Neuronal stem cell (in vitro differentiated cells): Measurements from ENCODE around the gene CORO2B.

Experiments
- DNase-seq: peaks from one replicate; pipeline ENCODE4 v3.0.0-alpha.2; 2013; ENCODE audit warnings: low spot score
- H2AFZ ChIP-seq: one replicate; pipeline ENCODE4 v1.6.1; 2013; ENCODE audit warnings: mild to moderate bottlenecking, low read length, inconsistent platforms
- H2AK5ac ChIP-seq: 2 replicates; pipeline ENCODE4 v1.6.1; 2013; ENCODE audit warnings: low read depth, mild to moderate bottlenecking, inconsistent platforms, low read length, moderate library complexity, mixed read lengths
- H2BK120ac ChIP-seq: 2 replicates; pipeline ENCODE4 v1.6.1; 2013; ENCODE audit warnings: low read depth, mild to moderate bottlenecking, inconsistent platforms, low read length, moderate library complexity, mixed read lengths
- H2BK12ac ChIP-seq: one replicate; pipeline ENCODE4 v1.6.1; 2013; ENCODE audit warnings: low read length, inconsistent platforms
- H2BK15ac ChIP-seq: 2 replicates; pipeline ENCODE4 v1.6.1; 2013; ENCODE audit warnings: mild to moderate bottlenecking, low read length, inconsistent platforms, mixed read lengths
- H2BK5ac ChIP-seq: one replicate; pipeline ENCODE4 v1.6.1; 2013; ENCODE audit warnings: inconsistent platforms, mild to moderate bottlenecking, low read length, moderate library complexity
- H3K14ac ChIP-seq: one replicate; pipeline ENCODE4 v1.6.1; 2013; ENCODE audit warnings: low read length, inconsistent platforms
- H3K18ac ChIP-seq: 2 replicates; pipeline ENCODE4 v1.6.1; 2013; ENCODE audit warnings: low read length, inconsistent platforms
- H3K23ac ChIP-seq: 2 replicates; pipeline ENCODE4 v1.6.1; 2013; ENCODE audit warnings: low read depth, mild to moderate bottlenecking, mixed read lengths, low read length, inconsistent platforms; ENCODE audit not compliant: poor library complexity
- H3K27ac ChIP-seq: replicated peaks from 3 replicates; pipeline ENCODE4 v1.5.1; 2013; ENCODE audit warnings: low read length, inconsistent platforms
- H3K27me3 ChIP-seq, 3 experiments: 2 replicates each; pipeline ENCODE4 v1.6.1; 2013; ENCODE audit warnings: low read length in 3 of 3, mild to moderate bottlenecking in 2 of 3, inconsistent platforms in 1 of 3, low read depth in 1 of 3, mixed read lengths in 1 of 3, moderate library complexity in 1 of 3; ENCODE audit not compliant: control insufficient read depth in 3 of 3, insufficient read depth in 3 of 3
- H3K36me3 ChIP-seq, 2 donors: replicated peaks in 1 of 2; 2 replicates each; pipeline ENCODE4 v1.6.1; 2013; ENCODE audit warnings: low read length in 2 of 2; ENCODE audit not compliant: control insufficient read depth in 2 of 2, insufficient read depth in 2 of 2
- H3K4ac ChIP-seq: 2 replicates; pipeline ENCODE4 v1.6.1; 2013; ENCODE audit warnings: inconsistent platforms, mild to moderate bottlenecking, low read length, moderate library complexity
- H3K4me1 ChIP-seq, 2 donors: 1 replicate in 1 of 2; 2 replicates in 1 of 2; pipeline ENCODE4 v1.6.1; 2013; ENCODE audit warnings: low read length in 2 of 2, low read depth in 1 of 2; ENCODE audit not compliant: control insufficient read depth in 2 of 2, insufficient read depth in 1 of 2
- H3K4me2 ChIP-seq: one replicate; pipeline ENCODE4 v1.6.1; 2013; ENCODE audit warnings: mild to moderate bottlenecking, low read length, inconsistent platforms; ENCODE audit not compliant: insufficient read depth, poor library complexity, severe bottlenecking
- H3K4me3 ChIP-seq, 2 donors: 2 replicates each; pipeline ENCODE4 v1.5.1; 2013; ENCODE audit warnings: low read length in 2 of 2, mild to moderate bottlenecking in 2 of 2, inconsistent platforms in 1 of 2, moderate library complexity in 1 of 2
- H3K79me1 ChIP-seq: one replicate; pipeline ENCODE4 v1.6.1; 2013; ENCODE audit warnings: low read depth, mild to moderate bottlenecking, inconsistent platforms, low read length, moderate library complexity
- H3K9ac ChIP-seq: one replicate; pipeline ENCODE4 v1.6.1; 2013; ENCODE audit warnings: mild to moderate bottlenecking, low read depth, low read length, inconsistent platforms; ENCODE audit not compliant: poor library complexity
- H3K9me3 ChIP-seq, 2 donors: replicated peaks in 1 of 2; 2 replicates each; pipeline versions ENCODE3 to v1.6.1; 2013; ENCODE audit warnings: low read length in 2 of 2, mild to moderate bottlenecking in 2 of 2, inconsistent platforms in 1 of 2, low read depth in 1 of 2, mixed read lengths in 1 of 2, moderate library complexity in 1 of 2; ENCODE audit not compliant: control insufficient read depth in 2 of 2, insufficient read depth in 1 of 2
- H4K8ac ChIP-seq: one replicate; pipeline ENCODE4 v1.6.1; 2013; ENCODE audit warnings: low read depth, mild to moderate bottlenecking, inconsistent platforms, low read length, moderate library complexity
- H4K91ac ChIP-seq: one replicate; pipeline ENCODE4 v1.6.1; 2013; ENCODE audit warnings: low read length, low read depth, mild to moderate bottlenecking, inconsistent platforms; ENCODE audit not compliant: poor library complexity
- WGBS, 2 donors: extraction: QIAGEN DNeasy Blood & Tissue Kit; methylation state at CpG; one replicate each; pipeline ENCODE4 v1.1.7; 2013; ENCODE audit warnings: missing lambda C conversion rate in 2 of 2, mixed read lengths in 1 of 2; ENCODE audit not compliant: insufficient read length in 2 of 2, insufficient replicate concordance in 1 of 2; ENCODE audit errors: extremely low coverage in 2 of 2; 5-methylcytosine and 5-hydroxymethylcytosine counted together

Gene CORO2B

GRCh38 chr15:68693071-68693470 lies 114.3 kb downstream of the CORO2B start:
- Histone ChIP-seq H3K4me1 (peaks cover 6 to 14% of the 10 kb centered on the region in 2 donors), H3K23ac (no peak overlapping the region), H4K8ac (no peak overlapping the region), H3K4me3 (no peak overlapping the region), H3K14ac (no peak overlapping the region), H3K27ac (no peak overlapping the region), H2BK12ac (no peak overlapping the region), H2BK15ac (no peak overlapping the region), H3K18ac (no peak overlapping the region), H2BK5ac (no peak overlapping the region), H3K9me3 (peaks cover 0 to 3% of the 10 kb centered on the region in 2 donors), H3K9ac (no peak overlapping the region), H3K27me3 (no peaks in the 10 kb centered on the region), H2AFZ (no peak overlapping the region), H4K91ac (no peak overlapping the region), H3K4ac (no peak overlapping the region), H2AK5ac (no peak overlapping the region), H3K36me3 (peaks cover 0 to 7% of the 10 kb centered on the region in 2 donors), H2BK120ac (no peak overlapping the region), H3K79me1 (no peaks in the 10 kb centered on the region), H3K4me2 (no peak overlapping the region)
- DNase-seq = no peak
- no CpG with 5 or more reads among the region's 3 CpGs for WGBS, 2 donors

- no peak overlapping the region for H2BK5ac ChIP-seq
- H3K14ac ChIP-seq = no peak overlapping the region
- no peak overlapping the region for H3K23ac ChIP-seq
- no peak overlapping the region for H2BK120ac ChIP-seq
- no peak overlapping the region for H2BK15ac ChIP-seq
- peaks cover 8 to 14% of the 10 kb centered on the region in 2 donors for H3K4me1 ChIP-seq
- no peaks in the 10 kb centered on the region for H3K27me3 ChIP-seq
- H3K9ac ChIP-seq = no peak overlapping the region
- H2BK12ac ChIP-seq = no peak overlapping the region
- H3K4ac ChIP-seq = no peak overlapping the region
- no peak overlapping the region for H3K4me2 ChIP-seq
- no CpG with 5 or more reads among the region's 4 CpGs for WGBS, 2 donors
- H3K79me1 ChIP-seq = no peaks in the 10 kb centered on the region
- H2AFZ ChIP-seq = no peak overlapping the region
- H3K18ac ChIP-seq = no peak overlapping the region
- no peak overlapping the region for H3K27ac ChIP-seq
- H2AK5ac ChIP-seq = no peak overlapping the region
- peaks cover 0 to 10% of the 10 kb centered on the region in 2 donors for H3K36me3 ChIP-seq
- H3K4me3 ChIP-seq = no peak overlapping the region
- no peak overlapping the region for H4K91ac ChIP-seq
- H4K8ac ChIP-seq = no peak overlapping the region
- no peak for DNase-seq
- H3K9me3 ChIP-seq = peaks cover 0 to 3% of the 10 kb centered on the region in 2 donors
Observed at GRCh38 chr15:68694111-68694510, 115.3 kb downstream of the CORO2B start.

GRCh38 chr15:68695061-68695595 lies 116.3 kb downstream of the CORO2B start:
- Histone ChIP-seq H2BK15ac (no peak overlapping the region), H3K23ac (no peak overlapping the region), H3K27ac (no peak overlapping the region), H3K27me3 (no peaks in the 10 kb centered on the region), H2AFZ (peak overlapping the region; percentile 81), H3K18ac (peak overlapping the region; percentile 20), H3K79me1 (no peaks in the 10 kb centered on the region), H3K4ac (no peak overlapping the region), H3K4me3 (no peak overlapping the region), H3K36me3 (peaks cover 0 to 10% of the 10 kb centered on the region in 2 donors), H3K14ac (no peak overlapping the region), H4K91ac (no peak overlapping the region), H3K4me1 (peaks cover 12 to 16% of the 10 kb centered on the region in 2 donors), H2AK5ac (peak overlapping the region; percentile 5), H2BK5ac (no peak overlapping the region), H3K4me2 (no peak overlapping the region), H4K8ac (no peak overlapping the region), H3K9ac (no peak overlapping the region), H2BK120ac (no peak overlapping the region), H3K9me3 (peaks cover 0 to 3% of the 10 kb centered on the region in 2 donors), H2BK12ac (no peak overlapping the region)
- WGBS, 2 donors = no CpG with 5 or more reads among the region's 9 CpGs
- DNase-seq = no peak

- Histone ChIP-seq H3K4me1 (peaks cover 20 to 25% of the 10 kb centered on the region in 2 donors), H2BK12ac (no peak overlapping the region), H3K14ac (no peak overlapping the region), H3K23ac (no peak overlapping the region), H2BK15ac (no peak overlapping the region), H3K9me3 (peaks cover 0 to 3% of the 10 kb centered on the region in 2 donors), H2AFZ (no peak overlapping the region), H2BK120ac (no peak overlapping the region), H3K36me3 (peaks cover 0 to 10% of the 10 kb centered on the region in 2 donors), H4K8ac (no peak overlapping the region), H2BK5ac (no peak overlapping the region), H3K18ac (no peak overlapping the region), H4K91ac (no peak overlapping the region), H3K4me2 (no peak overlapping the region), H3K27me3 (no peaks in the 10 kb centered on the region), H3K79me1 (no peaks in the 10 kb centered on the region), H2AK5ac (no peak overlapping the region), H3K9ac (no peak overlapping the region), H3K4me3 (no peak overlapping the region), H3K4ac (no peak overlapping the region), H3K27ac (no peak overlapping the region)
- no peak for DNase-seq
- WGBS, 2 donors = 100% methylated on average over 1 to 2 of the region's 8 CpGs
Observed at GRCh38 chr15:68696414-68697363, 117.9 kb downstream of the CORO2B start.
